Measurements from ENCODE around the gene ATF7IP.
"Not testable (repeated sequence)": the region's sequence is repeated elsewhere in the genome, so short reads cannot be mapped to it uniquely, and the experiment has no call there.

DNA sequence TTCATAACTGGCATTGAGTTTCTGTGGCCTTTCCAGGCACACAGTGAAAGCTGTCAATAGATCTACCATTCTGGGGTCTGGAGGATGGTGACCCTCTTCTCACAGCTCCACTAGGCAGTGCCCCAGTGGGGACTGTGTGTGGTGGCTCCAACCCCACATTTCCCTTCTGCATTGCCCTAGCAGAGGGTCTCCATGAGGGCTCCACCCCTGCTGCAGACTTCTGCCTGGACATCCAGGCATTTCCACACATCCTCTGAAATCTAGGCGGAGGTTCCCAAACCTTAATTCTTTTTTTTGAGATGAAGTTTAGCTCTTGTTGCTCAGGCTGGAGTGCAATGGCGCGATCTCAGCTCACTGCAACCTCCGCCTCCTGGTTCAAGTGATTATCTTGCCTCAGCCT, 14.0 kb upstream of the ATF7IP start:
- TF ChIP-seq, protein P1, sequence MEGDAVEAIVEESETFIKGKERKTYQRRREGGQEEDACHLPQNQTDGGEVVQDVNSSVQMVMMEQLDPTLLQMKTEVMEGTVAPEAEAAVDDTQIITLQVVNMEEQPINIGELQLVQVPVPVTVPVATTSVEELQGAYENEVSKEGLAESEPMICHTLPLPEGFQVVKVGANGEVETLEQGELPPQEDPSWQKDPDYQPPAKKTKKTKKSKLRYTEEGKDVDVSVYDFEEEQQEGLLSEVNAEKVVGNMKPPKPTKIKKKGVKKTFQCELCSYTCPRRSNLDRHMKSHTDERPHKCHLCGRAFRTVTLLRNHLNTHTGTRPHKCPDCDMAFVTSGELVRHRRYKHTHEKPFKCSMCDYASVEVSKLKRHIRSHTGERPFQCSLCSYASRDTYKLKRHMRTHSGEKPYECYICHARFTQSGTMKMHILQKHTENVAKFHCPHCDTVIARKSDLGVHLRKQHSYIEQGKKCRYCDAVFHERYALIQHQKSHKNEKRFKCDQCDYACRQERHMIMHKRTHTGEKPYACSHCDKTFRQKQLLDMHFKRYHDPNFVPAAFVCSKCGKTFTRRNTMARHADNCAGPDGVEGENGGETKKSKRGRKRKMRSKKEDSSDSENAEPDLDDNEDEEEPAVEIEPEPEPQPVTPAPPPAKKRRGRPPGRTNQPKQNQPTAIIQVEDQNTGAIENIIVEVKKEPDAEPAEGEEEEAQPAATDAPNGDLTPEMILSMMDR (tag by site-specific recombination; IDR thresholded peaks at IDR 0.05), result not testable (repeated sequence)
- TF ChIP-seq FEZF1, KLF10 (tag by site-specific recombination; IDR thresholded peaks at IDR 0.05): not testable (repeated sequence)
